NK-92 (cell line): ENCODE data around the gene CAPG.

Experiments used
- DNase-seq: peaks from one replicate; lab custom pipeline; 2025; ENCODE audit not compliant: unreplicated experiment; lab: John Stamatoyannopoulos, UW

Gene CAPG

DNA sequence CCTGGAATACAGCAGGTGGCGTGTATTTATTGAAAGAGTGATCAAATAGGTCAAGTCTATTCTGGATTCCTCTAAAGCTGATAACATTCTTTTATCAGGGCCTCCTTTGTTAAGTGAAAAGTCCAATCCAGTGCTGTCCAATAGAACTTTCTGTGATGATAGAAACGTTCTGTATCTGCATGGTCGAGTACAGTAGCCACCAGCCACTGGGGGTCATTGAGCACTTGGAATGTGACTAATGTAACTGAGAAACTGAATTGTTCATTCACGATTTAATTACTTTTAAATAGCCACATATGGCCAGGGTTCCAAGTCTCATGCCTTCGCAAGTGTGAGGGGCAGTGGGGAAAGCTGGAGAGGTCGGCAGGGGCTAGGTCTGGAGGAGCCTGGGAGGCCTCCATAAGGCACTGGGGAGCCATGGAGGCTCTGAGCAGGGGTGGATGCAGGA, 28.9 kb upstream of the CAPG start:
- DNase-seq, result no peak

DNA sequence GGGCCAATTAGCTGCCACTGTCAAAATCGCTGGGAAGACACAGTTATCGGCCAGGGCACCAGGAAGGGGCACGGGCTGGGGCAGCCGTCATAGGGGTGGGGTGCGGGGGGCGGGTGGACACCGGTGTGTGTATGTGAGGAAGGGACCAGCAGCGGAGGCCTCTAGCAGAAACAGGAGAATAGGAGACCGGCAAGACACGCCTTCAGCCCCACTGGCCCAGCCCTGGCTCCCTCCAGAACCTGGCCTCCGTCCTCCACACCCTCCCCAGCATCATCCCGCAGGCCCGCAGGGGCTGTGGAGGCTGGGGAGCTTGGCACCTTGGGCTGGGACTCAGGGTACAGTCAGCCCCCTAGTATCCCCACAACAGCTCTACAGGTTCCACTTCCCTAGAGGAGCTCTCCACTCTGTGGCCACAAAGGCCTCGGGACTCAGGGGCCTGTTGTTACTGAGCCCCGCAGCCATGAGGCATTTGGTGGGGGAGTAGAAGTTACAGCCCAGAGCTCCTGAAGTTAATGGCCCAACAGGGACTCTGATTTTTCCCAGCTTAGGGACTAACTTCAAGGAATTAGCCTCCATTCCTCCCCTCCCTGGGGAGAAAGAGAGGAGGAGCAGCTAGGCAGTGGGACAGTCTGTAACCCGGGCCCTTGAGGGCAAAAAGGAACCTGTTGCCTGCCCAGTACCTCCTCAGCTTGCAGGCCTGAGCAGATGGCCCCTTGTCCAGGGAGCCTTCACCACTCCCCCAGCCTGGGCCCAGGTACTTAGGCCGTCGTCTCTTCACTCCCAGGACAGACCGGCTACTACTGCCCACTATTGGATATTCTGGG, 28.2 kb upstream of the CAPG start:
- DNase-seq, result no peak

DNA sequence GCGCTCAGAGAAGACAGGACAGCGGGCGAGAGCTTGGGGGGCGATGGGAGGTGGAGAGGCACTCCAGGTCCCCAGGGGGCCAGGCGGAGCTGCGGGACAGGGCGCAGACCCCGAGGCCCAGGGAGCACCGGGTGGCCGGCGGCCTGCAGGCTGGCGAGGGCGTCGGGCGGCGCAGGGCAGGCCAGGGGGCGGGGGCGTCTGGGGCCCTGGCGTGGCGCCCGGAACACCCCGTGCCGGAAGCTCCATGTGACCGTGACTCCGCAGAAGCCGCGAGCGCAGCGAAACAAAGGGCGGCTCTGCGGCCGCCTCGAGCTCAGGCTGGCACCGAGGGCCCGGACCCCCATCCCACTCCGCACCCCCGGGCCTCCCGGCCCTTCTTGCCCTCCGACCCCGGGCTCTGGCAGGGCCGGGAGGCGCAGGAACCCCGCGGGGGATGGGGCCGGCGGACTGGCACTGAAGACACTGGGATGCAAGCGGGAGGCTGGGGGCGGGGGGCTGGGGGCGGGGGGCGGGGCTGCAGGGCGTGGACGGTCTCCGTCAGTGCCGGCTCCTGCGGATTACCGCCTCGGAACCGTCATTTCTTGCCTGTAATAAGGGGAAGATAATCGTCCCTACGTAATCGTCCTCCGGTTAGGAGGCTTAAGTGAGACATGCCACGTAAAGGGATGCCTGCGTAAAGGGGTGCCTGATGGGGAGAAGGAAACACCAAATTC, 27.5 kb upstream of the CAPG start:
- no peak for DNase-seq

DNA sequence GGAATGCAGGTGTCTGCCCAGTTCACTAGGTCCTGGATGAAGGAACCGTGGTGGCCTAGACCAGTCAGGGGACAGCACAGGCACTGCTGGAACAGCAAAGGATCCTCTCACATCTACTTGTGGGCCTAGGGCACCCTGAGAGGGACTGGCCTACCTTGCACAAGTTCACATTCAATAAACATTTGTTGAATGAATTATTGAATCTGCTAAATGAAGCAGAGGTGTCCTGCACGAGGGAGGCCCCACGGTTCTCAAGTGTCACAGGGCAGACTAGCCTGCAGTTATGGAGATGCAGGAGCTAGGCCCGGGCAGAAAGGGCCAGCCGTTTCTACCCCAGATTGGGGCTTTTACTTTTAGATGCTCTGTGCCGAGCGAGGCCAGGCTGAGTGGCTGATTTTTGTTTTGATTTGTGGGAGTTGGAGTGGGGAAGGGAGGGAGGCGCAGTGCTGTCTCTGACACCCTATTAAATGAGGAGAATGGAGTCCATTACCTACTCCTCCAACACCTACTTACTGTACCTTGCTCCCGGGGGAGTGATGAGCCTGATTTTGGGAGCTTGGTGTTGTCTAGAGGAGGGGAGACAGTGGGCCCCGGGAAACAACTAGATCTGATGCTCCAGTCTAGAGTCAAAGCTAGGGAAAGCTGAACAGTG, 26.8 kb upstream of the CAPG start:
- DNase-seq, result no peak

DNA sequence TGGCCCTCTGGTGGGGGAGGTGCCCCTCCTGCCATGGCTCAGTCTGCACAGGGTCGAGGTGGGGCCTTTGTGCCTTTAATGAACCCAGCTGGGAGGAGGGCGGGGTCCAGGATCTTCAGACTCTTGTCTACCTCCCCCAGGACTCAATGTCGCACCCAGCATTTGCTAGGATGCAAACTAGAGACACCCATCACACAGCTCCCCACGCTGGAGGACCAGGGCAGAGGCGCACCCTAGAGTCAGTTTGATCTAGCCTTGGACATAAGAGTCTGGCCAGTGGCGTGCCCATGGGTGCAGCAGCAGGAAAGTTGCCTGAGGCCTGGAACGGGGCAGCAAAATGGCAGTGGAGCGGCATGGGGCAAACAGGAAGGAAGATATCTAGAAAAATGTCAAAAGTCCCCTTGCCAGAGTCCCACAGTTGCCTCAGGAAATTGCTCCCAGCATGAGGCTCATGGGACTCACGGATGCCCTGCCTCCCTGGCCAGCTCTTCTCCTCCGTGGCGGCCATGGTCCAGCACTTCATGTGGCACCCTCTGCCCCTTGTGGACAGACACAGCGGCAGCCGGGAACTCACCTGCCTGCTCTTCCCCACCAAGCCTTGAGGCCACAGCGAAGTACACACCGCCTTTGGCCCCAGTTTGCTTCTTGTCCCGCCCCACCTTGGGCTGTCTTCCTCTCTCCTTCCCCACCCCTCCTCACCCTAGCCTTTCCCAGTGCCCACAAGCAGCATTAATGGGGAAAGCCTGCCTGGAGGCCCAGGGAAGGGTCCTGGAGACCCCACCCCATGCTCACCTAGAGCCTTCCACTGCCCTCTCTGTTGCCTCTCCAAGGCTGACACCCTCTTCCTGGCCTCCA, 26.0 kb upstream of the CAPG start:
- no peak for DNase-seq

DNA sequence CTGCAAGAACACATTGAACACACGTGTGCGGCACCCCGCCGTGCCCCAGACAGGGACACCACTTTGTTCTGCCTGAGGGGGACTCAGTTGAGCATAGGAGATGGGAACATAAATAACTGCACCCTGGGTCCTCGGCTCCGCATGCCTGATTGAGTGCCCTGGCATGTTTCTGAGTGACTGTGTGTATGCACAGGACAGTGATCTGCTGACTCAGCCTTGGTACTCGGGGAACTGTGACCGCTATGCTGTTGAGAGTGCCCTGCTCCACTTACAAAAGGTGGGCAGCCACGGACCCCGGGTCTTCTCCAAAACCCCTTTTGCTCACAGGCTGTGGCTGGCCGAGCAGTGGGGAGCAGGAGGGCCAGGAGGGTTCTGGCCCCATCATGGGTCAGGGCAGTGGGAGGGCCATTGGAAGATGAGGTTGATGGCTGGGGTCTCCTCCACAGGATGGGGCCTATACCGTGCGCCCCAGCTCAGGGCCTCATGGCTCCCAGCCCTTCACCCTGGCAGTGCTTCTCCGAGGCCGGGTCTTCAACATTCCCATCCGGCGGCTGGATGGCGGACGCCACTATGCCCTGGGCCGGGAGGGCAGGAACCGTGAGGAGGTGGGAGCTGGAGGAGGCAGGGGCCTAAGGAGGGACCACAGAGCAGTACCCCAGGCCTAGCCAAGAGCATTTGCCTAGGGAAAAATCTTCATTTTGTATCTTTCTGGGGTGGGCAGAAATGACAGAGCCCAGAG, 25.2 kb upstream of the CAPG start:
- no peak for DNase-seq

DNA sequence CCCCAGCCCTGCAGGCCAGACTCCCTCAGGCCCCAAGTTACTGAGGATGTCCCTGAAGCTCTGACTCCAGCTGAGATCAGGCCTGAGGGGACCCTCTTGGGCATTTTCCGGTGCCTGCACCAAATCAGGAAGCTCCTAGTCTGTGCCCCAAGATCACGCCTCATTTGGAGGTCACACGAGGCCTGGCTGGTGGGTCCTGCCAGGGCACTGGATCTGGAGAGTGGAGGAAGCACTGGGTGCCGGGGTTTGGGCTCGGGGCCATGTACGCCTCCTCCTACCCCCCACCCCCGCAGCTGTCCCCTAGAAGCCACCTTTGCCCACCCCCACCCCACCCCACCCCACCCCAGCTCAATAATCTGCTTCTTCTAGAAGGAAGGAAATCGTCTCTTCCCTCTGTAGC, 24.5 kb upstream of the CAPG start:
- no peak for DNase-seq

DNA sequence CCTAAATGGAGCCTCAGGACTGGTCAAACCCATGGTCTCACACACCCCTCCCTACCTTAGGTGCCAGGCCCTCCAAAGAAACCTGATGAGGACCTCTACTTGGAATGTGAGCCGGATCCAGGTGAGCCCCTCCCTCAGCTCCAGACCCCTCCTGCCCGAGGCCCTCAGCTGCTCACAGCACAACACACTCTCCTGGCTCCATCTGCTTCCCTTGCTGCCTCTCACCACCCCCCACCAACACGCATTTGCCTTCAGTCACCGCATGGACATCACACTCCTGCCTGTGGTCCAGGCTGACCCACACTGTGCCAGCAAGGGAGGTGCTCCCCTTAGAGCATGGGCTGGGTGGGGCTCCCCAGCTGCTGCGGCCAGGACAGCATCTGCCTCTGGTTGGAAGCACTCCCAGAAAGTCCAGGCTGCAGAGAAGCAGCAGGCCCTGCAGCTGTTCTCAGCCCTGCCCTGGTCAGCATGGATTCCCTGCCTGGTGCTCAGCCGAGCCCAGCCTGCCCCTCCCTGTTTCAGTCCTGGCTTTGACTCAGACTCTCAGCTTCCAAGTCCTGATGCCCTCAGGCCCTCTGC, 23.4 kb upstream of the CAPG start:
- DNase-seq, result no peak

DNA sequence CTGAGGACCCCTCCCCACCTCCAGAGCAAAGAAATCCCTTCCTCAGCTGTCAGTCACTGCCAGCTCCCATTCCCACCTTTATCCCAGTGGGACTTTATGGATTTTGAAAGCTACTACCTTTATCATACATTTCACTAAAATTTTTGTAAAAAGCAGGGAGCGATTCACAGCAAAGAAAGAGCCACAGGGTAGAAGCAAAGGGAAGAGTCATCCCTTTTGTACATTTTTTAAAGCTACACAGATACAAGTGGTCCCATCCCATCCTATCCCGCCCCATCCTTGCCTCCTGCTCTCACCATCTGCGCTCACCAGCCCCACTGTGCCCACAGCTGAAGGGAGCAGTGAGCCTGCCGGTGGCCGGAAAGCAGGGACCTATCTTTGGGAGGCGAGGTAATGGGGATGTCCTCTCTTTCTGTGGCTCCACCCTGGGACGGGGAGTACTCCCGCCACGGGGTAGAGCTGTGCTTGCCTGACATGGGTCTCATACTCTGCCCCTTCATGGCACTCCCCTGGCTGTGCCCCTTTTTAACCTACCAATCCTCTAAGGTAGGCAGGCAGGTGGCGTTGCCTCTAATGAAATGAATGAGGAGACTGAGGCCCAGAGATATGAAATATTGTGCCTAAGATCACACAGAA, 21.5 kb upstream of the CAPG start:
- no peak for DNase-seq

DNA sequence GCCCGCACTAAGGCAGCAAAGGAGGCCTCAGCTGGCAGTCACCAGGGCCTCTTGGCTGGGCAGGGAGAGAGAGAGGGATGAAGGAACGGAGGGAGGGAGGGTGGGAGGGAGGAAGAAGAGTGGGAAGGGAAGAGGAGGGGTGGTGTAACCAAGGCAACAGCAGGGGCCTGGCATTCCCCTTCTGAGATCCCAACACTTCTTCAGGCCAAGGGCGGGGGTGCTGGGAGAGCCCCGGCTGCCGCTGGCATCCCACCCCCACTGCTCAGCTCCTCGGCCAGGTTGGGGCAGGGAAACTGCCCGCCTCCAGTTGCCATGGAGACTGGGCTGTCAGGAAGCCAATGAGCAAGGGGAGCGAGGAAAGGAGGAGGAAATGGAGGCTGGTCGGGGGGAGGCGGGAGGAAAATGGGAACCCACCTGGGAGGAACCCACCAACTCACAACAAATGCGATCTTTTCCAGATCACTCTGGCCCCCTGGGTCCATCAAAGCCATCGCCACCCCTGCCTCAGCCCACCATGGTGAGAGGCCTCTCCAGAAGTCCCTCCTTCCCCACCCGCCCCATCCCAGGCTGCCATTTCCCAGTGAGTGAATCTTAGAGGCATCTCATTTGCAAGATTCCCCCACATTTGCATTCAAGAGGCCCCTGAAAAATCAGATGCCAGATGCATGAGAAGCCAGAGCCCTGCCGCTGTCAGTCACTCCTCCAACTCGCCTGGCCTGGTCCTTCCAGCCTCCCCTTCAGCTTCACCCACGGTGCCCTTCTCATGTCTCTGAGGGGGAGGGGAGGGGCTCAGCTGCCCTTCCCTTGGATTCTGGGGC, 20.8 kb upstream of the CAPG start:
- DNase-seq, result no peak

DNA sequence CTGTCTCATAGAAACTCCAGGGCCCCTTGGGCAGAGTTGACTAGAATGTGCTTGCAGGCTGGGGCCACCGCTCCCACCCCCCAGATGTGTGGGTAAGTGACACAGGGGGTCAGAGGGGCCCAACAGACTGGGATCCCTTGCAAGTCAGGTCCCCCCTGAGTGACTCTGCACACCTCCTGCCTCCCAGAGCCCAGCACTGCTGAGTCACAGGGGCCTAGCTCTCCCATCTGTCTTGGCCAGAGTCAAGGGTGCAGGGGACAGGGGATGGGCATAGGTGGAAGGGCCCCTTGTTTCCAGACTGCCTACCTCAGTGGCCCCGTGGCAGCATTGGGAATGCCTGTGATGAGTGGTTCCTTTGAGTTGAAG, 19.7 kb upstream of the CAPG start:
- no peak for DNase-seq

DNA sequence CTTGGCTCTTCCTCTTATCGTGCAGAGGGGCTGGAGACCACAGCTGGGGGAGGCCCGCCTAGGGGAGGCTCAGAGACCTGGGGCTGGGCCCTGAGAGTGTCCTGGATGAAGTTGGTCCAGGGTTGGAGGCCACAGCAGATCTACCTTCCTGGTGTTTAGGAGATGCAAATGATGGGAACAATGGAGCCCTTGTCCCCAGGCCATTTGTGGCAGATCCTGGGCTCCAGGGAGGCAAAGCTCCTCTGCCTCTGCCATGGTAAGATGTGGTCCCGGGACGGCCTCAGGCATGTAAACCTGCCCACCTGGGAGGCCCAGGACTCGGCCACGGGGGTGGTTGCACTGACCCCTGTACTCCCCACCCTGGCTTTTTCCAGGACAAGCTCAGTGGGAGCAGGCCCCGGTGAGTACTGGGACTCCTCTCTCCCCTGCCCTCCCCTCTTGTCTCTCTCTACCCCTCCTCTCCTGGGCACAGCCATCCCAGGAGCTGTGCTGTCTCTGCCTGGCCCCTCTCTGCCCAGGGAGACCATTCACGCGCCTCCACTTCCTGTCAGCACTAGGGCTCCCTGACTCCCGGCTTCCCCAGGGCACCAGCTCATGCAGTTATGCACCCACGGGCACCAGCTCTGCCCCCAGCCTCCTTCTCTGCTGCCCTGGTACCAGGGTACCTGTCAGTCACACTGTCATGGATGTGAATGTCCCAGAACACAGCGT, 19.2 kb upstream of the CAPG start:
- DNase-seq, result no peak

DNA sequence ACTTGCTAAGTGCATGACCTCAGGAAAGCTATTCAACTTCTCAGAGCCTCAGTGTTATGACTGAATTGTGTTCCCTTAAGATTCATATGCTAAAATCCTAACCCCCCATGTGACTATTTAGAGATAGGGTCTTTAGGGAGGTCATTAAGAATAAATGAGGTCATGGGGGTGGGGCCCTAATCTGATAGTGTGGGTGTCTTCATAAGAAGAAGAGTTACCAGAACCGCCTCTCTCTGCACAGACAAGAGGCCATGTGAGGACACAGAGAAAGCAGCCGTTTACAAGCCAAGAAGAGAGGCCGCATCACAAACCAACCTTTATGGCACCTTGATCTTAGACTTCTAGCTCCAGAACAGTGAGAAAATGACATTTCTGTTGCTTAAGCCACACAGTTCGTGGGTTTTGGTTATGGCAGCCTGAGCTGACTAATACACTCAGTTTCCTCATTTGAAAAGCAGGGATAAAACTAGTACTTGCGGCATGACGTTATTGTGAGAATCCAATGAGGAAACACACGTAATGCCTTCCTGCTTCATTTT, 18.2 kb upstream of the CAPG start:
- DNase-seq, result no peak

DNA sequence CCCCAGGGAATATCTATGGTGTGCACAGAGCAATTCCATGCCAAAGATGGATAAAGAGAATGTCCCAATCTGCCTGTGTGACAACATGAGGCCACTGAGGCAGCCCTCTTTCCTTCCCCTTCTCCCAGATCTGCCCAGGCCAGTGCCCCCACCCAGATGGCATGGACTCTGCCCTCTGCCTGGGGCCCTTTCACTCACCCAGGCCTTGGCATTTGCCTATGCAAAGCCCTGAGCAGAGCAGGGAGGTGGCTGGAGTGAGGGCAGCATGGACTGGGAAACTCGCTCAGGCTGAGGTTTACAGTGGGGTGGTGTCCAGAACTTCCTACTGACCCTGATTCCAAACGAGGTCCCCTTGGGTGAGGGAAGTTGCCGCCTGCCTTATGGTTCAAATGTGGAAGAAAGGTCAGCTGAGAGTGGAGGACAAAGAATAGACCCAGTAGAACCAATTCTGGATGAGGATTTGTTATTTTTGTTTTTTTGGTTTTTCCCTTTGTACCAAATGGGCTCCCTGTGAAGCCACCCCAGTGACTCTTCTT, 17.2 kb upstream of the CAPG start:
- DNase-seq, result no peak

DNA sequence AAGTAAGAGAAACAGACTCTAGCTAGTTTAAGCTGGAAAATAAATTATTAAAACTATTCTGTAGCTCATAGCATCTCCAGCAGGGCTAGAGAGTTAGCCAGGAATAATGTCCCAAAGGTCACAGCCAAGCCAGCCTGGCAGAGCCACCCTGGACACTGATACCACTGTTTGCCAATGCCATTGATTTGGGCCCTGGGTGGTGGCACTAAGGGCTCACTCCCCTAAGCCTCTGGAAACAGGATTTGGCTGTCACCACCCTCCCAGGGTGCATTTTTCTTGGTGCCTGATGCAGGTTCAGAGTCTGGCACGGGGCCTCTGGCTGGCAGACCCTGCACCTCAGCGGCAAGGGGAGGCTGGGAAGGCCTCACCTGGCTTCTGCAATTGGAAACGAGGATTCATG, 15.4 kb upstream of the CAPG start:
- DNase-seq, result no peak

DNA sequence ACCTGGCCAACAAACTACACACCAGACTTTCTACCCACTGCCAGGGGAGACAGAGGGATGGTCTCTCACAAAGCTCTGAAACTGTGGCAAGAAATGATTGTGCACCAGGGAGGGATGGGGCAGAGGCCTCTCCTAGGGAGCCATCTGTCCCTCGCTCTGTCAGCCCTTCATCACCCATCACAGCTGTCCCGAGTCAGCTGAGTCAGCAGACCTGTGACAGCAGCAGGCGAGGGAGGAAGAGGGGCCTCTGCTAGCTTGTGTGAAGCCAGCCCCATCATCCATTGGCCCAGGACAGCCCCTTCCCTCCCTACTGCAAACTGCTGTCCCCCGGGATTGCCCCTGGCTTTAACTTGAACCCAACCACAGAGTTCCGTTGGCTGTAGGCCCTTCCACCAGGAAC, 13.4 kb upstream of the CAPG start:
- DNase-seq, result no peak

DNA sequence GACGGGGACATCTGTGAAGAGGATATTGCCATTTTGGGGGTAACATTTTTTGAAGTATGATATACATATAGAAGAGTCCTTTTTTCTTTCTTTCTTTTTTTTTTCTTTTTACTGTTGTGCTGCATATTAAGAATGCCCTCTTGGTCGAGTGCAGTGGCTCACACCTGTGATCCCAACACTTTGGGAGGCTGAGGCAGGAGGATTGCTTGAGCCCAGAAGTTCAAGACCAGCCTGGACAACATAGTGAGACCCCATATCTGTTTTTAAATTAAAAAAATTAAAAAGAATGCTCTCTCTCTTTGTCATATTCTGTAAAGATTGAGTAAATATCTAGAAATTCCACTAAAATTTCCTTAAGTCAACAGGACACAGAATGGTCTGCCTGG, 11.9 kb upstream of the CAPG start:
- DNase-seq, result no peak
